HG03520 (cell line): Measurements from ENCODE around the gene RHOB.

ENCODE experiments used
- ATAC-seq: cut with Tn5 transposase; IDR thresholded peaks from one replicate; pipeline ENCODE4 v1.9.1; 2021; ENCODE audit warnings: mild to moderate bottlenecking, moderate library complexity; ENCODE audit not compliant: unreplicated experiment

Gene RHOB

GRCh38 chr2:20472569-20472968, 25.7 kb downstream of the RHOB start:
- no peak for ATAC-seq

GRCh38 chr2:20473128-20473527, 26.3 kb downstream of the RHOB start:
- no peak for ATAC-seq

GRCh38 chr2:20474757-20475566, 28.1 kb downstream of the RHOB start:
- ATAC-seq: no peak

GRCh38 chr2:20475567-20475952, 28.7 kb downstream of the RHOB start:
- ATAC-seq: no peak

- ATAC-seq: no peak
Observed at GRCh38 chr2:20476481-20476880, 29.6 kb downstream of the RHOB start.

- ATAC-seq: no peak
Observed at GRCh38 chr2:20476950-20477349, 30.1 kb downstream of the RHOB start.

- no peak for ATAC-seq
Observed at GRCh38 chr2:20478961-20479360, 32.1 kb downstream of the RHOB start.

GRCh38 chr2:20479835-20480234, 33.0 kb downstream of the RHOB start:
- ATAC-seq: no peak

GRCh38 chr2:20480913-20481312, 34.0 kb downstream of the RHOB start:
- no peak for ATAC-seq

GRCh38 chr2:20481798-20482405, 35.0 kb downstream of the RHOB start:
- no peak for ATAC-seq

- ATAC-seq: no peak
Observed at GRCh38 chr2:20482725-20483124, 35.9 kb downstream of the RHOB start.

GRCh38 chr2:20483194-20483895, 36.5 kb downstream of the RHOB start:
- no peak for ATAC-seq

GRCh38 chr2:20484034-20484617, 37.3 kb downstream of the RHOB start:
- no peak for ATAC-seq

GRCh38 chr2:20484810-20485611, 38.1 kb downstream of the RHOB start:
- ATAC-seq: no peak

GRCh38 chr2:20485612-20486388, 38.9 kb downstream of the RHOB start:
- no peak for ATAC-seq

GRCh38 chr2:20486571-20486970, 39.7 kb downstream of the RHOB start:
- ATAC-seq: no peak

GRCh38 chr2:20487030-20487391, 40.1 kb downstream of the RHOB start:
- ATAC-seq: no peak

- no peak for ATAC-seq
Observed at GRCh38 chr2:20487392-20488174, 40.7 kb downstream of the RHOB start.

- ATAC-seq: no peak
Observed at GRCh38 chr2:20488201-20488641, 41.3 kb downstream of the RHOB start.
